Activated CD4-positive, alpha-beta T cell treated with anti-CD3 and anti-CD28 coated beads for 36 hours (primary cell): Measurements from ENCODE around the gene PRR19. TPM values are rescaled to one million over a fixed set of nuclear protein-coding genes. Genes with fewer than 3 reads are reported as not detected.
"Not testable (repeated sequence)": the region's sequence is repeated elsewhere in the genome, so short reads cannot be mapped to it uniquely, and the experiment has no call there.

Source experiments
- ATAC-seq: fragments of 200-7000 bp; cut with Tn5 transposase; one replicate; pipeline ENCODE4 v1.10.0; 2021; ENCODE audit warnings: mild to moderate bottlenecking, moderate library complexity
- CTCF ChIA-PET: fragments of 350-600 bp; sonication (Branson Sonifier 250); formaldehyde crosslinking; loops from one replicate; lab custom pipeline; 2021; ENCODE audit warnings: antibody characterized with exemption; lab: Charles Lee
- POLR2A ChIA-PET: fragments of 350-600 bp; sonication (Branson Sonifier 250); formaldehyde crosslinking; loops from one replicate; lab custom pipeline; 2021; ENCODE audit warnings: antibody characterized with exemption, inconsistent platforms; lab: Charles Lee
- DNase-seq: peaks from one replicate; pipeline ENCODE4 v3.0.0-alpha.2; 2020
- H3K27ac Mint-ChIP-seq: one replicate; pipeline ENCODE4 v1.8.0; 2021; ENCODE audit warnings: mixed read lengths
- H3K27me3 Mint-ChIP-seq: one replicate; pipeline ENCODE4 v1.8.0; 2021; ENCODE audit warnings: mixed read lengths
- H3K36me3 Mint-ChIP-seq: one replicate; pipeline ENCODE4 v1.8.0; 2021; ENCODE audit warnings: low read depth, mixed read lengths
- H3K4me1 Mint-ChIP-seq: one replicate; pipeline ENCODE4 v1.8.0; 2021; ENCODE audit warnings: mixed read lengths
- H3K4me3 Mint-ChIP-seq: one replicate; pipeline ENCODE4 v1.8.0; 2021; ENCODE audit warnings: mild to moderate bottlenecking, moderate library complexity, mixed read lengths
- H3K9me3 Mint-ChIP-seq: one replicate; pipeline ENCODE4 v1.8.0; 2021; ENCODE audit warnings: low read depth, mixed read lengths
- intact Hi-C, 2 experiments: fragments of 100-400 bp; cut with DNase I in 1 of 2; cut with micrococcal nuclease in 1 of 2; formaldehyde crosslinking; loops; one replicate each; pipeline versions ENCODE4 v1.14.2 to v1.15.1; 2022 to 2024; cut with DNase I, micrococcal nuclease
- total RNA-seq, 2 experiments: library from RNA; stranded (reverse); gene quantifications; one replicate each; pipeline ENCODE4 v1.2.3, GENCODE V29; 2021

PRR19 gene
- total RNA-seq, 2 experiments from 2014 or later = 0.63 to 1.0 TPM

- H3K9me3 Mint-ChIP-seq, POLR2A ChIA-PET, CTCF ChIA-PET, H3K27ac Mint-ChIP-seq, ATAC-seq, H3K27me3 Mint-ChIP-seq, H3K4me3 Mint-ChIP-seq, H3K4me1 Mint-ChIP-seq, intact Hi-C loops, DNase-seq, H3K36me3 Mint-ChIP-seq: not testable (repeated sequence)
Measured at GRCh38 chr19:42339126-42339860, 37.4 kb downstream of the PRR19 start.

GRCh38 chr19:42339922-42340321 is 38.0 kb downstream of the PRR19 start:
- H3K27ac Mint-ChIP-seq, intact Hi-C loops, H3K4me3 Mint-ChIP-seq, H3K9me3 Mint-ChIP-seq, H3K4me1 Mint-ChIP-seq, POLR2A ChIA-PET, ATAC-seq, H3K36me3 Mint-ChIP-seq, H3K27me3 Mint-ChIP-seq, DNase-seq: not testable (repeated sequence)
- CTCF ChIA-PET = interaction anchor here (0.6 kb wide), 1 partner anchor 207 kb away, joined by 3 read pairs; no protein-coding TSS in a partner anchor

- ChIA-PET CTCF (interaction anchor here (0.7 to 1.0 kb wide), 3 partner anchors 11 to 22 kb away, joined by 3 to 4 read pairs (median 3); no protein-coding TSS in a partner anchor), POLR2A (no interaction called here)
- H3K27me3 Mint-ChIP-seq = no peaks in the 10 kb centered on the region
- H3K36me3 Mint-ChIP-seq = no peaks in the 10 kb centered on the region
- ATAC-seq (no peak), DNase-seq (no peak)
- no peak overlapping the region for H3K27ac Mint-ChIP-seq
- H3K9me3 Mint-ChIP-seq = no peaks in the 10 kb centered on the region
- no peak overlapping the region for H3K4me3 Mint-ChIP-seq
- intact Hi-C loops = no loop called here
- no peaks in the 10 kb centered on the region for H3K4me1 Mint-ChIP-seq
Measured at GRCh38 chr19:42343344-42344110, 41.6 kb downstream of the PRR19 start.

- Mint-ChIP-seq H3K36me3 (no peaks in the 10 kb centered on the region), H3K9me3 (no peaks in the 10 kb centered on the region), H3K27me3 (no peaks in the 10 kb centered on the region), H3K4me3 (no peak overlapping the region), H3K27ac (no peak overlapping the region), H3K4me1 (no peaks in the 10 kb centered on the region)
- intact Hi-C loops = no loop called here
- ATAC-seq (no peak), DNase-seq (no peak)
- CTCF ChIA-PET = interaction anchor here (0.7 to 1.0 kb wide), 2 partner anchors 10 to 109 kb away, joined by 3 read pairs; no protein-coding TSS in a partner anchor
- POLR2A ChIA-PET = no interaction called here
Measured at GRCh38 chr19:42344336-42344893, 42.5 kb downstream of the PRR19 start.

GRCh38 chr19:42345191-42345812 is 43.4 kb downstream of the PRR19 start:
- no peak overlapping the region for H3K27ac Mint-ChIP-seq
- H3K27me3 Mint-ChIP-seq = no peaks in the 10 kb centered on the region
- intact Hi-C loops = no loop called here
- no peaks in the 10 kb centered on the region for H3K36me3 Mint-ChIP-seq
- H3K9me3 Mint-ChIP-seq = no peaks in the 10 kb centered on the region
- no peak for ATAC-seq
- POLR2A ChIA-PET = no interaction called here
- CTCF ChIA-PET = no interaction called here
- no peaks in the 10 kb centered on the region for H3K4me1 Mint-ChIP-seq
- no peak for DNase-seq
- no peak overlapping the region for H3K4me3 Mint-ChIP-seq

- no peak overlapping the region for H3K27ac Mint-ChIP-seq
- ChIA-PET POLR2A (no interaction called here), CTCF (no interaction called here)
- H3K4me1 Mint-ChIP-seq = no peaks in the 10 kb centered on the region
- ATAC-seq (no peak), DNase-seq (no peak)
- no peaks in the 10 kb centered on the region for H3K36me3 Mint-ChIP-seq
- intact Hi-C loops = no loop called here
- H3K4me3 Mint-ChIP-seq = no peak overlapping the region
- no peaks in the 10 kb centered on the region for H3K9me3 Mint-ChIP-seq
- H3K27me3 Mint-ChIP-seq = no peaks in the 10 kb centered on the region
Measured at GRCh38 chr19:42348211-42348610, 46.3 kb downstream of the PRR19 start.

GRCh38 chr19:42349378-42350107 is 47.6 kb downstream of the PRR19 start:
- ChIA-PET POLR2A (no interaction called here), CTCF (interaction anchor here (0.7 kb wide), 1 partner anchor 94 kb away, joined by 3 read pairs; no protein-coding TSS in a partner anchor)
- no peaks in the 10 kb centered on the region for H3K27me3 Mint-ChIP-seq
- intact Hi-C loops = no loop called here
- no peaks in the 10 kb centered on the region for H3K36me3 Mint-ChIP-seq
- DNase-seq = no peak
- ATAC-seq = no peak
- no peaks in the 10 kb centered on the region for H3K4me1 Mint-ChIP-seq
- no peak overlapping the region for H3K27ac Mint-ChIP-seq
- H3K9me3 Mint-ChIP-seq = no peaks in the 10 kb centered on the region
- H3K4me3 Mint-ChIP-seq = no peak overlapping the region

- H3K36me3 Mint-ChIP-seq = no peaks in the 10 kb centered on the region
- no peaks in the 10 kb centered on the region for H3K4me1 Mint-ChIP-seq
- no peaks in the 10 kb centered on the region for H3K27me3 Mint-ChIP-seq
- H3K9me3 Mint-ChIP-seq = no peaks in the 10 kb centered on the region
- ChIA-PET CTCF (no interaction called here), POLR2A (interaction anchor here (0.6 kb wide), 1 partner anchor 44 kb away, joined by 4 read pairs; no protein-coding TSS in a partner anchor)
- intact Hi-C loops = no loop called here
- H3K27ac Mint-ChIP-seq = no peak overlapping the region
- H3K4me3 Mint-ChIP-seq = no peak overlapping the region
- DNase-seq = no peak
- ATAC-seq = no peak
Measured at GRCh38 chr19:42350417-42350816, 48.5 kb downstream of the PRR19 start.

GRCh38 chr19:42351079-42351735 is 49.3 kb downstream of the PRR19 start:
- ChIA-PET CTCF (no interaction called here), POLR2A (no interaction called here)
- Mint-ChIP-seq H3K4me1 (no peaks in the 10 kb centered on the region), H3K4me3 (no peak overlapping the region), H3K27me3 (no peaks in the 10 kb centered on the region), H3K27ac (no peak overlapping the region), H3K36me3 (no peaks in the 10 kb centered on the region), H3K9me3 (no peaks in the 10 kb centered on the region)
- no peak for DNase-seq
- ATAC-seq = no peak
- intact Hi-C loops = no loop called here

- peak; percentile 19 for DNase-seq
- peak; percentile 12 for ATAC-seq
- no peaks in the 10 kb centered on the region for H3K9me3 Mint-ChIP-seq
- no peak overlapping the region for H3K27ac Mint-ChIP-seq
- H3K36me3 Mint-ChIP-seq = peaks cover under 1% of the 10 kb centered on the region
- H3K4me3 Mint-ChIP-seq = no peak overlapping the region
- POLR2A ChIA-PET = no interaction called here
- CTCF ChIA-PET = no interaction called here
- intact Hi-C loops = no loop called here
- H3K27me3 Mint-ChIP-seq = no peaks in the 10 kb centered on the region
- H3K4me1 Mint-ChIP-seq = no peaks in the 10 kb centered on the region
Measured at GRCh38 chr19:42352301-42353259, 50.6 kb downstream of the PRR19 start.
